HG03095 (cell line): ENCODE results near the gene RPS27.
"Not testable (repeated sequence)": the region's sequence is repeated elsewhere in the genome, so short reads cannot be mapped to it uniquely, and the experiment has no call there.

ENCODE experiments used
- ATAC-seq: cut with Tn5 transposase; IDR thresholded peaks from one replicate; pipeline ENCODE4 v1.9.1; 2021; ENCODE audit warnings: moderate library complexity; ENCODE audit not compliant: unreplicated experiment

The RPS27 gene

GRCh38 chr1:153985341-153985912 is 5.1 kb upstream of the RPS27 start:
- no peak for ATAC-seq

GRCh38 chr1:153985941-153986761 is 4.4 kb upstream of the RPS27 start, which contains the start of gene RAB13:
TSS of gene RAB13 (minus strand) at chr1:153986339. CDS start at chr1:153986236, 103 bp downstream.
- no peak for ATAC-seq

GRCh38 chr1:153987621-153988020 is 2.9 kb upstream of the RPS27 start:
- ATAC-seq, result no peak

- no peak for ATAC-seq
Measured at GRCh38 chr1:153991151-153991630, 629 bp downstream of the RPS27 start.

- ATAC-seq, result no peak
Measured at GRCh38 chr1:153991806-153992205, 1.2 kb downstream of the RPS27 start.

GRCh38 chr1:153995202-153995601 is 4.6 kb downstream of the RPS27 start:
- ATAC-seq, result no peak

- ATAC-seq, result no peak
Measured at GRCh38 chr1:153995640-153996039, 5.1 kb downstream of the RPS27 start.

- not testable (repeated sequence) for ATAC-seq
Measured at GRCh38 chr1:153996882-153997281, 6.3 kb downstream of the RPS27 start.

- no peak for ATAC-seq
Measured at GRCh38 chr1:154000420-154000819, 9.9 kb downstream of the RPS27 start.

- ATAC-seq, result no peak
Measured at GRCh38 chr1:154006136-154006535, 15.6 kb downstream of the RPS27 start.

- no peak for ATAC-seq
Measured at GRCh38 chr1:154012129-154012528, 21.6 kb downstream of the RPS27 start.

- ATAC-seq, result not testable (repeated sequence)
Measured at GRCh38 chr1:154012543-154012942, 22.0 kb downstream of the RPS27 start.

- ATAC-seq, result no peak
Measured at GRCh38 chr1:154014154-154014907, 23.8 kb downstream of the RPS27 start.

GRCh38 chr1:154019269-154019668 is 28.7 kb downstream of the RPS27 start:
- no peak for ATAC-seq

- ATAC-seq, result no peak
Measured at GRCh38 chr1:154019940-154020339, 29.4 kb downstream of the RPS27 start.

- not testable (repeated sequence) for ATAC-seq
Measured at GRCh38 chr1:154033697-154034096, 43.1 kb downstream of the RPS27 start.
